B cell (primary cell): ENCODE results near the gene OR2T27.

Experiments
- EZH2 ChIP-seq: IDR thresholded peaks from 2 replicates; pipeline ENCODE4 v1.6.1; 2012; ENCODE audit warnings: borderline replicate concordance, low read depth, mild to moderate bottlenecking, moderate library complexity, low read length; ENCODE audit not compliant: insufficient read depth, poor library complexity, severe bottlenecking
- TF ChIP-seq, protein P1 (sequence below): fragments of 200-600 bp; IDR thresholded peaks from one replicate; pipeline ENCODE4 v1.8.0; 2022; ENCODE audit warnings: antibody characterized with exemption, mild to moderate bottlenecking

DNA sequence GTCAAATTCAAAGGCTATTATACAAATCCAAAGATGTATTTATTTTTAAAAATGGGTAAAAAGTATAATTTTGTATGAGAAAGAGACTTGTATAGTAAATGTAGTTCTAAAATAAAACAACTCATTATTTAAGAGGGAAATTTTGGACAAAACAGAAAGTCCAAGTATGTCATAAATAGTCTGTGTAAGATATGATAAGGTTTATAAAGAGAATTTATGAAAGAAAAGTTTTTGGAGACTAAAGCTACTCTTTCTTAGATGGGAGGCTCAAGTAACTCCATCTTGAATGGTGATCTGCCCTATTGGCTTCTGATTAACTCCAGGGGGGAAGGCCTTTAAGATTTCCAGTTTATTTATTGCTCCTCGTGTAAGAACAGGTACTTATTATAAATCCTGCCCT is 14.7 kb upstream of the OR2T27 start:
- TF ChIP-seq, protein P1, sequence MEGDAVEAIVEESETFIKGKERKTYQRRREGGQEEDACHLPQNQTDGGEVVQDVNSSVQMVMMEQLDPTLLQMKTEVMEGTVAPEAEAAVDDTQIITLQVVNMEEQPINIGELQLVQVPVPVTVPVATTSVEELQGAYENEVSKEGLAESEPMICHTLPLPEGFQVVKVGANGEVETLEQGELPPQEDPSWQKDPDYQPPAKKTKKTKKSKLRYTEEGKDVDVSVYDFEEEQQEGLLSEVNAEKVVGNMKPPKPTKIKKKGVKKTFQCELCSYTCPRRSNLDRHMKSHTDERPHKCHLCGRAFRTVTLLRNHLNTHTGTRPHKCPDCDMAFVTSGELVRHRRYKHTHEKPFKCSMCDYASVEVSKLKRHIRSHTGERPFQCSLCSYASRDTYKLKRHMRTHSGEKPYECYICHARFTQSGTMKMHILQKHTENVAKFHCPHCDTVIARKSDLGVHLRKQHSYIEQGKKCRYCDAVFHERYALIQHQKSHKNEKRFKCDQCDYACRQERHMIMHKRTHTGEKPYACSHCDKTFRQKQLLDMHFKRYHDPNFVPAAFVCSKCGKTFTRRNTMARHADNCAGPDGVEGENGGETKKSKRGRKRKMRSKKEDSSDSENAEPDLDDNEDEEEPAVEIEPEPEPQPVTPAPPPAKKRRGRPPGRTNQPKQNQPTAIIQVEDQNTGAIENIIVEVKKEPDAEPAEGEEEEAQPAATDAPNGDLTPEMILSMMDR: no peak
- TF ChIP-seq EZH2: no peak
